H9 (cell line): ENCODE results near the gene DNAAF1. TPM values are rescaled to one million over a fixed set of nuclear protein-coding genes. Genes with fewer than 3 reads are reported as not detected.
A peak's percentile ranks its signal among the peaks of the same experiment; 100 is the strongest.

Source experiments
- DNase-seq: peaks from one replicate; pipeline ENCODE4 v3.0.0-alpha.2; 2017
- H2AFZ ChIP-seq: one replicate; pipeline ENCODE4 v1.6.1; 2013; ENCODE audit warnings: mild to moderate bottlenecking, low read length, control low read depth, moderate library complexity
- H2AK5ac ChIP-seq: 2 replicates; pipeline ENCODE4 v1.6.1; 2013; ENCODE audit warnings: low read length, control low read depth, mixed read lengths; ENCODE audit not compliant: insufficient read length
- H2BK120ac ChIP-seq: one replicate; pipeline ENCODE4 v1.6.1; 2013; ENCODE audit warnings: low read depth, mild to moderate bottlenecking, low read length, control low read depth, inconsistent platforms; ENCODE audit not compliant: poor library complexity, severe bottlenecking
- H2BK12ac ChIP-seq: 2 replicates; pipeline ENCODE4 v1.6.1; 2013; ENCODE audit warnings: low read length, control low read depth, mixed read lengths, low read depth; ENCODE audit not compliant: insufficient read length
- H2BK15ac ChIP-seq: 2 replicates; pipeline ENCODE4 v1.6.1; 2013; ENCODE audit warnings: low read depth, low read length, control low read depth
- H2BK20ac ChIP-seq: one replicate; pipeline ENCODE4 v1.6.1; 2013; ENCODE audit warnings: low read depth, mild to moderate bottlenecking, low read length, control low read depth, inconsistent platforms; ENCODE audit not compliant: poor library complexity, severe bottlenecking
- H2BK5ac ChIP-seq: 2 replicates; pipeline ENCODE4 v1.6.1; 2013; ENCODE audit warnings: low read length, control low read depth, mixed read lengths; ENCODE audit not compliant: insufficient read length
- H3K14ac ChIP-seq: 2 replicates; pipeline ENCODE4 v1.6.1; 2013; ENCODE audit warnings: low read length, control low read depth; ENCODE audit not compliant: insufficient read depth
- H3K18ac ChIP-seq: 2 replicates; pipeline ENCODE4 v1.6.1; 2013; ENCODE audit warnings: low read depth, mild to moderate bottlenecking, mixed read lengths, low read length, control low read depth; ENCODE audit not compliant: insufficient read length
- H3K23ac ChIP-seq: 2 replicates; pipeline ENCODE4 v1.6.1; 2013; ENCODE audit warnings: low read length, control low read depth, mixed read lengths, low read depth; ENCODE audit not compliant: insufficient read length
- H3K23me2 ChIP-seq: 2 replicates; pipeline ENCODE4 v1.6.1; 2013; ENCODE audit warnings: low read depth, mild to moderate bottlenecking, mixed read lengths, low read length, control low read depth; ENCODE audit not compliant: insufficient read length, poor library complexity, severe bottlenecking
- H3K27ac ChIP-seq: 2 replicates; pipeline ENCODE4 v1.5.1; 2013; ENCODE audit warnings: low read length, control low read depth, mixed read lengths, low read depth; ENCODE audit not compliant: insufficient read length
- H3K27me3 ChIP-seq: 2 replicates; pipeline ENCODE4 v1.6.1; 2013; ENCODE audit warnings: low read length, control low read depth, inconsistent platforms; ENCODE audit not compliant: insufficient read depth
- H3K4ac ChIP-seq: 2 replicates; pipeline ENCODE4 v1.6.1; 2013; ENCODE audit warnings: low read depth, mild to moderate bottlenecking, control low read depth, inconsistent platforms, low read length, moderate library complexity
- H3K4me1 ChIP-seq: 2 replicates; pipeline ENCODE4 v1.6.1; 2013; ENCODE audit warnings: low read length, control low read depth, inconsistent platforms; ENCODE audit not compliant: insufficient read depth
- H3K4me2 ChIP-seq: 2 replicates; pipeline ENCODE4 v1.6.1; 2013; ENCODE audit warnings: low read length, control low read depth, mixed read lengths; ENCODE audit not compliant: insufficient read length, insufficient read depth
- H3K56ac ChIP-seq: 2 replicates; pipeline ENCODE4 v1.6.1; 2013; ENCODE audit warnings: low read depth, mild to moderate bottlenecking, mixed read lengths, low read length, control low read depth; ENCODE audit not compliant: insufficient read length
- H3K79me1 ChIP-seq: 2 replicates; pipeline ENCODE4 v1.6.1; 2013; ENCODE audit warnings: low read depth, mild to moderate bottlenecking, moderate library complexity, low read length, control low read depth, inconsistent platforms; ENCODE audit not compliant: insufficient read depth, poor library complexity, severe bottlenecking
- H3K79me2 ChIP-seq: 2 replicates; pipeline ENCODE4 v1.6.1; 2013; ENCODE audit warnings: low read length, control low read depth, inconsistent platforms; ENCODE audit not compliant: insufficient read depth
- H3K9ac ChIP-seq: 2 replicates; pipeline ENCODE4 v1.6.1; 2013; ENCODE audit warnings: low read length, control low read depth, mixed read lengths; ENCODE audit not compliant: insufficient read length; ENCODE audit errors: extremely low read depth
- H3K9me3 ChIP-seq: one replicate; pipeline ENCODE4 v1.6.1; 2013; ENCODE audit warnings: low read depth, low read length, inconsistent platforms; ENCODE audit not compliant: control insufficient read depth
- H3T11ph ChIP-seq: one replicate; pipeline ENCODE4 v1.6.1; 2013; ENCODE audit warnings: mild to moderate bottlenecking, low read length, control low read depth, inconsistent platforms
- H4K20me1 ChIP-seq: one replicate; pipeline ENCODE4 v1.6.1; 2013; ENCODE audit not compliant: control insufficient read depth, insufficient read length, insufficient read depth
- H4K5ac ChIP-seq: 2 replicates; pipeline ENCODE4 v1.6.1; 2013; ENCODE audit warnings: low read depth, mild to moderate bottlenecking, mixed read lengths, low read length, control low read depth; ENCODE audit not compliant: insufficient read length
- H4K8ac ChIP-seq: replicated peaks from 2 replicates; pipeline ENCODE4 v1.6.1; 2013; ENCODE audit warnings: low read length, control low read depth, mixed read lengths, low read depth; ENCODE audit not compliant: insufficient read length
- H4K91ac ChIP-seq: 2 replicates; pipeline ENCODE4 v1.6.1; 2013; ENCODE audit warnings: low read depth, mild to moderate bottlenecking, moderate library complexity, mixed read lengths, low read length, control low read depth; ENCODE audit not compliant: insufficient read length
- H3K27ac Mint-ChIP-seq, 3 experiments: 2 replicates in 2 of 3; 3 replicates in 1 of 3; pipeline ENCODE4 v1.8.0; 2020 to 2021; ENCODE audit warnings: mixed read lengths in 3 of 3, mild to moderate bottlenecking in 1 of 3, moderate library complexity in 1 of 3
- H3K27me3 Mint-ChIP-seq: 2 replicates; pipeline ENCODE4 v1.8.0; 2021; ENCODE audit warnings: low read depth, mild to moderate bottlenecking, moderate library complexity, mixed read lengths
- H3K36me3 Mint-ChIP-seq, 3 experiments: 2 replicates in 2 of 3; 3 replicates in 1 of 3; pipeline ENCODE4 v1.8.0; 2020 to 2021; ENCODE audit warnings: low read depth in 3 of 3, mixed read lengths in 3 of 3; ENCODE audit not compliant: insufficient read depth in 1 of 3
- H3K4me1 Mint-ChIP-seq, 2 experiments: 2 replicates each; pipeline ENCODE4 v1.8.0; 2020; ENCODE audit warnings: mixed read lengths in 2 of 2
- H3K4me3 Mint-ChIP-seq, 2 experiments: 2 replicates in 1 of 2; 3 replicates in 1 of 2; pipeline ENCODE4 v1.8.0; 2020 to 2021; ENCODE audit warnings: mild to moderate bottlenecking in 2 of 2, mixed read lengths in 2 of 2, moderate library complexity in 1 of 2
- H3K9me3 Mint-ChIP-seq, 2 experiments: 2 replicates in 1 of 2; 3 replicates in 1 of 2; pipeline ENCODE4 v1.8.0; 2020; ENCODE audit warnings: mild to moderate bottlenecking in 2 of 2, mixed read lengths in 2 of 2, moderate library complexity in 1 of 2
- CTCF ChIP-seq: fragments of 200-600 bp; sonication (generic); conservative IDR thresholded peaks from 3 replicates; pipeline ENCODE4 v1.8.0; 2021; ENCODE audit warnings: antibody characterized with exemption, mild to moderate bottlenecking
- WGBS: extraction: QIAGEN DNeasy Blood & Tissue Kit; methylation state at CpG from one replicate; pipeline ENCODE4 v1.1.7; 2013; ENCODE audit warnings: missing lambda C conversion rate, low lambda C conversion rate, mixed read lengths; ENCODE audit not compliant: insufficient read length; ENCODE audit errors: extremely low coverage; 5-methylcytosine and 5-hydroxymethylcytosine counted together
- total RNA-seq: library from RNA; stranded (reverse); gene quantifications from 2 replicates; pipeline ENCODE4 v1.2.1, GENCODE V29; 2021

The DNAAF1 gene
- total RNA-seq, 1 experiment from 2014 or later: not detected

GRCh38 chr16:84194018-84194417 is 48.9 kb downstream of the DNAAF1 start:
- Mint-ChIP-seq H3K27me3 (peaks cover 4% of the 10 kb centered on the region; the same call in 1 of the 2 replicates), H3K27ac (peak overlapping the region in 1 of 3 experiments; percentile 25; a peak in 3 of 7 replicates), H3K4me1 (peaks cover 4 to 22% of the 10 kb centered on the region in 2 experiments; a peak in 3 of 4 replicates), H3K36me3 (no peaks in the 10 kb centered on the region), H3K9me3 (no peaks in the 10 kb centered on the region; a peak in 1 of 5 replicates), H3K4me3 (no peak overlapping the region)
- no peak overlapping the region for H2BK120ac ChIP-seq
- no peak overlapping the region for H4K5ac ChIP-seq
- no peak overlapping the region for H2BK20ac ChIP-seq
- no peak overlapping the region for H3K14ac ChIP-seq
- H3K27me3 ChIP-seq: no peaks in the 10 kb centered on the region
- no peak overlapping the region for H2AFZ ChIP-seq
- no peaks in the 10 kb centered on the region for H3K23me2 ChIP-seq
- no peaks in the 10 kb centered on the region for H4K20me1 ChIP-seq
- H3K9ac ChIP-seq: no peak overlapping the region
- no peak overlapping the region for H3K4me2 ChIP-seq
- H2AK5ac ChIP-seq: no peak overlapping the region
- no peak overlapping the region for H3K18ac ChIP-seq
- no peak overlapping the region for H3K23ac ChIP-seq
- H2BK5ac ChIP-seq: no peak overlapping the region
- no peak overlapping the region for H3K27ac ChIP-seq
- no peak for TF ChIP-seq CTCF
- WGBS: no CpG with 5 or more reads among the region's 11 CpGs
- H4K8ac ChIP-seq: no peak overlapping the region
- no peaks in the 10 kb centered on the region for H3K4me1 ChIP-seq
- no peaks in the 10 kb centered on the region for H3K79me1 ChIP-seq
- H3T11ph ChIP-seq: no peak overlapping the region
- H3K4ac ChIP-seq: no peak overlapping the region
- no peak for DNase-seq
- H3K79me2 ChIP-seq: no peaks in the 10 kb centered on the region
- no peak overlapping the region for H4K91ac ChIP-seq
- H2BK12ac ChIP-seq: no peak overlapping the region
- no peaks in the 10 kb centered on the region for H3K9me3 ChIP-seq
- H3K56ac ChIP-seq: no peak overlapping the region
- H2BK15ac ChIP-seq: no peak overlapping the region
